Measurements from ENCODE around the gene TBCK. TPM values are rescaled to one million over a fixed set of nuclear protein-coding genes. Genes with fewer than 3 reads are reported as not detected.
"Not testable (repeated sequence)": the region's sequence is repeated elsewhere in the genome, so short reads cannot be mapped to it uniquely, and the experiment has no call there.

TBCK gene
- polyA plus RNA-seq, 1 experiment, result 36.3 TPM

DNA sequence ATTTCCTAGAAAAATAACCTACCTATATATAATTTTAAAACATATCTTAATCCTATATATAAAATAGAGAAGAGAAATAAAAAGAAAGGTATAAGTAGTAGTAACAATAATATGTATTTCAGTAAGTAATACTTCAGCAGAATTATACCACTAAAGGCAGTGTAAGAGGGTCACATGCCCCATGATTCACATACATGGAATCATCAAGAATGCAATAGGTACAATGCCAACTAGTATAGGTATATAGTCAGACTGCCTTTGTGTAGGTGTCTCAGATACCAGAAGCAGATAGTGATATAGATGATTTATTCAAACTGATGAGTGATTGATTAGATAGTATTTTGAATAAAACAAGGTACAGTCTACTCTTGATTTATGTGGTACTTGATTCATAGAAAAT lies 9.8 kb upstream of the TBCK start:
- TF ChIP-seq, protein P1, sequence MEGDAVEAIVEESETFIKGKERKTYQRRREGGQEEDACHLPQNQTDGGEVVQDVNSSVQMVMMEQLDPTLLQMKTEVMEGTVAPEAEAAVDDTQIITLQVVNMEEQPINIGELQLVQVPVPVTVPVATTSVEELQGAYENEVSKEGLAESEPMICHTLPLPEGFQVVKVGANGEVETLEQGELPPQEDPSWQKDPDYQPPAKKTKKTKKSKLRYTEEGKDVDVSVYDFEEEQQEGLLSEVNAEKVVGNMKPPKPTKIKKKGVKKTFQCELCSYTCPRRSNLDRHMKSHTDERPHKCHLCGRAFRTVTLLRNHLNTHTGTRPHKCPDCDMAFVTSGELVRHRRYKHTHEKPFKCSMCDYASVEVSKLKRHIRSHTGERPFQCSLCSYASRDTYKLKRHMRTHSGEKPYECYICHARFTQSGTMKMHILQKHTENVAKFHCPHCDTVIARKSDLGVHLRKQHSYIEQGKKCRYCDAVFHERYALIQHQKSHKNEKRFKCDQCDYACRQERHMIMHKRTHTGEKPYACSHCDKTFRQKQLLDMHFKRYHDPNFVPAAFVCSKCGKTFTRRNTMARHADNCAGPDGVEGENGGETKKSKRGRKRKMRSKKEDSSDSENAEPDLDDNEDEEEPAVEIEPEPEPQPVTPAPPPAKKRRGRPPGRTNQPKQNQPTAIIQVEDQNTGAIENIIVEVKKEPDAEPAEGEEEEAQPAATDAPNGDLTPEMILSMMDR (IDR thresholded peaks at IDR 0.05; ENCODE audit: insufficient read depth, low read depth, low read length), result no peak
- no peak overlapping the region for H3K4me3 ChIP-seq (ENCODE audit: low read depth, low read length)
- POLR2A ChIA-PET, result no interaction called here
- no peaks in the 10 kb centered on the region for H3K36me3 ChIP-seq (ENCODE audit: control insufficient read depth, insufficient read depth, low read length)
- CTCF ChIA-PET, result no interaction called here
- no peaks in the 10 kb centered on the region for H3K27me3 ChIP-seq (ENCODE audit: control insufficient read depth, insufficient read depth, low read length)
- no peak for DNase-seq (ENCODE audit: low read depth)

DNA sequence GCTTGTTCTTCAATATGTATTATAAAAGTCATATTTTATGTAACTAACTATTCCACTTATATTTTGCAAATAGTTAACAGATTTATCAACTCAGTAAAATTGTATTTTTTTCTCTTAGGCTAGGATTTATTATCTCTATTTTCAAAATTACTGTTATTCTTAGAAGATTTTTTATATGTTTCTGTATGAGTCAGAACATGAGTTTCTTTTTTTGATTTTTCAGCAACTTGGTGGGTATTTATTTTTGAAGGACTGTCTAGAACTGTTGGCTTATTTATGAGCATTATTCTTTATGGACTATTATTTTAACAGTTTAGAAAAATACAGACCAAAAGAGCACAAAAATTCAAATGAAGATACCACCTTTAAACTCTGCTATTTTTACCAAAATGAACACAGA lies 7.1 kb upstream of the TBCK start:
- DNase-seq (ENCODE audit: low read depth), result no peak
- H3K27me3 ChIP-seq (ENCODE audit: control insufficient read depth, insufficient read depth, low read length), result no peaks in the 10 kb centered on the region
- TF ChIP-seq, protein P1 (IDR thresholded peaks at IDR 0.05; ENCODE audit: insufficient read depth, low read depth, low read length), result no peak
- POLR2A ChIA-PET, result no interaction called here
- CTCF ChIA-PET, result no interaction called here
- H3K4me3 ChIP-seq (ENCODE audit: low read depth, low read length), result no peak overlapping the region
- H3K36me3 ChIP-seq (ENCODE audit: control insufficient read depth, insufficient read depth, low read length), result no peaks in the 10 kb centered on the region

DNA sequence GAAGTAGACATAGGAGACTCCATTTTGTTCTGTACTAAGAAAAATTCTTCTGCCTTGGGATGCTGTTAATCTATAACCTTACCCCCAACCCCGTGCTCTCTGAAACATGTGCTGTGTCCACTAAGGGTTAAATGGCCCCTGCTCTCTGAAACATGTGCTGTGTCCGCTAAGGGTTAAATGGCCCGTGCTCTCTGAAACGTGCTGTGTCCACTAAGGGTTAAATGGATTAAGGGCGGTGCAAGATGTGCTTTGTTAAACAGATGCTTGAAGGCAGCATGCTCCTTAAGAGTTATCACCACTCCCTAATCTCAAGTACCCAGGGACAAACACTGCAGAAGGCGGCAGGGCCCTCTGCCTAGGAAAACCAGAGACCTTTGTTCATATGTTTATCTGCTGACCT lies 5.8 kb upstream of the TBCK start:
- DNase-seq (ENCODE audit: low read depth); H3K27me3 ChIP-seq (ENCODE audit: control insufficient read depth, insufficient read depth, low read length); CTCF ChIA-PET; POLR2A ChIA-PET; H3K4me3 ChIP-seq (ENCODE audit: low read depth, low read length); H3K36me3 ChIP-seq (ENCODE audit: control insufficient read depth, insufficient read depth, low read length): not testable (repeated sequence)

DNA sequence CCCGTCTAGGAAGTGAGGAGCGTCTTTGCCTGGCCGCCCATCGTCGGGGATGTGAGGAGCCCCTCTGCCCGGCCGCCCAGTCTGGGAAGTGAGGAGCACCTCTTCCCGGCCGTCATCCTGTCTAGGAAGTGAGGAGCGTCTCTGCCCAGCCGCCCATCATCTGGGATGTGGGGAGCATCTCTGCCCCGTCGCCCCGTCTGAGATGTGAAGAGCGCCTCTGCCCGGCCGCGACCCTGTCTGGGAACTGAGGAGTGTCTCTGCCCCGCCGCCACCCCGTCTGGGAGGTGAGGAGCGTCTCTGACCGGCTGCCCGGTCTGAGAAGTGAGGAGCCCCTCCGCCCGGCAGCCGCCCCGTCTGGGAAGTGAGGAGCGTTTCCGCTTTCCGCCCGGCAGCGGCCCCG lies 5.2 kb upstream of the TBCK start:
- H3K4me3 ChIP-seq (ENCODE audit: low read depth, low read length); POLR2A ChIA-PET; H3K27me3 ChIP-seq (ENCODE audit: control insufficient read depth, insufficient read depth, low read length); CTCF ChIA-PET; H3K36me3 ChIP-seq (ENCODE audit: control insufficient read depth, insufficient read depth, low read length); DNase-seq (ENCODE audit: low read depth): not testable (repeated sequence)

DNA sequence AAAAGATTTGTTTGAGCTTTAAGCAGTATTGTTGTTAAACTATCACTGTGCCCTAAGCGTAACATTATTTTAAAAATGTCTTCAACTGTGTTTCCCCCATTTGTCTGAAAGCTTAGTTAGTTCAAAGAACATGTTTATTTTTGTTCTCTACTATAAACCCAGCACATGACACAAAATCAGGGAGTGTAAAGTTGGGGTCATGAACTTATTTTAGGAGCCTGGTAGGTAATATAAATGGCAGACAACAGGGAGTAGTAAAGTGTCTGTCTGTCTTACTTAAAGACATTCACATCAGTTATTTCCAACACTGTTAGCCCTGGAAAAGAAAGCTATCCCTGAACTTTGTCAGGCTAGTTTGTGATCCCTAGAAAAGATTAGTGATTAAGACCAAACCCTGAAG lies 4.2 kb upstream of the TBCK start:
- TF ChIP-seq, protein P1 (IDR thresholded peaks at IDR 0.05; ENCODE audit: insufficient read depth, low read depth, low read length), result no peak
- POLR2A ChIA-PET, result interaction anchor here (0.7 kb wide), 1 partner anchor 1335 kb away, joined by 4 read pairs; no protein-coding TSS in a partner anchor
- Histone ChIP-seq H3K27me3 (ENCODE audit: control insufficient read depth, insufficient read depth, low read length) (no peaks in the 10 kb centered on the region), H3K36me3 (ENCODE audit: control insufficient read depth, insufficient read depth, low read length) (no peaks in the 10 kb centered on the region), H3K4me3 (ENCODE audit: low read depth, low read length) (no peak overlapping the region)
- DNase-seq (ENCODE audit: low read depth), result no peak
- CTCF ChIA-PET, result interaction anchor here (1.1 kb wide), 1 partner anchor 8 kb away, joined by 4 read pairs; no protein-coding TSS in a partner anchor

DNA sequence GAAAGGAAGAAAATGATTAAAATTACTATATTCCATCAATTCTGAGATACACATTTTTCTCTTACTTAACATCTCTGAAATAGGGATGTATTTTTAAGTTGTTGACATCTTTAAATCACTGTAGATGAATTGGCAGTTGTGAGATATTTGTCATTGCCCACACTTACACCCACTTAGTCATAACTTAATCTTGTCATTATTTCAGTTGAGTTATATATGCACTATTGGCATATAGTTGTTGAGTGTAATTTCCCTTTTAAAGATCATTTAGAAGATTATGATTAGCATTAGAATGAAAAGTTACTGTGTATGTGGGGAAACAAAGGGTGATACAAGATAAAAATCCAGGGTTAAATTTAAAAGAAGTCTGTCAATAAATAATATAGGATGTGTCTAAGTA lies 2.5 kb upstream of the TBCK start:
- TF ChIP-seq, protein P1 (IDR thresholded peaks at IDR 0.05; ENCODE audit: insufficient read depth, low read depth, low read length), result no peak
- ChIA-PET POLR2A (no interaction called here), CTCF (no interaction called here)
- no peak for DNase-seq (ENCODE audit: low read depth)
- no peak overlapping the region for H3K4me3 ChIP-seq (ENCODE audit: low read depth, low read length)
- no peaks in the 10 kb centered on the region for H3K36me3 ChIP-seq (ENCODE audit: control insufficient read depth, insufficient read depth, low read length)
- no peaks in the 10 kb centered on the region for H3K27me3 ChIP-seq (ENCODE audit: control insufficient read depth, insufficient read depth, low read length)

Measured in BJ (cell line).